Spinal cord (tissue), 10 donors: ENCODE data around the gene DCK. TPM values are rescaled to one million over a fixed set of nuclear protein-coding genes. Genes with fewer than 3 reads are reported as not detected.
A peak's percentile ranks its signal among the peaks of the same experiment; 100 is the strongest.

ENCODE experiments used
- DNase-seq, 6 donors: peaks; one replicate each; pipeline versions ENCODE4 v3.0.0 to v3.0.0-alpha.2; 2013 to 2015; ENCODE audit warnings: low spot score in 6 of 6, low read depth in 4 of 6
- H3K27ac ChIP-seq: one replicate; pipeline ENCODE4 v1.5.1; 2013; ENCODE audit warnings: low read depth, low read length, control low read depth
- H3K27me3 ChIP-seq: one replicate; pipeline ENCODE4 v1.6.1; 2013; ENCODE audit warnings: low read length; ENCODE audit not compliant: control insufficient read depth, insufficient read depth
- H3K36me3 ChIP-seq: one replicate; pipeline ENCODE4 v1.6.1; 2013; ENCODE audit warnings: low read length; ENCODE audit not compliant: control insufficient read depth, insufficient read depth
- H3K4me1 ChIP-seq: one replicate; pipeline ENCODE4 v1.6.1; 2013; ENCODE audit warnings: low read length; ENCODE audit not compliant: control insufficient read depth, insufficient read depth
- H3K4me3 ChIP-seq: one replicate; pipeline ENCODE4 v1.5.1; 2013; ENCODE audit warnings: low read depth, low read length, control low read depth
- H3K9me3 ChIP-seq: one replicate; pipeline ENCODE4 v1.6.1; 2013; ENCODE audit warnings: low read length; ENCODE audit not compliant: control insufficient read depth, insufficient read depth
- WGBS: methylation state at CpG from one replicate; pipeline ENCODE4 v1.1.5; 2013; ENCODE audit warnings: missing lambda C conversion rate; ENCODE audit not compliant: insufficient coverage; 5-methylcytosine and 5-hydroxymethylcytosine counted together
- polyA plus RNA-seq, 2 donors: library from polyadenylated mRNA; unstranded; fragments of 120-200 nt; gene quantifications; one replicate each; pipeline ENCODE4 v1.2.1, GENCODE V29; 2013; ENCODE audit not compliant: insufficient read length in 2 of 2
- total RNA-seq, 2 donors: library from RNA; depleted of rRNA in 1 of 2; stranded (reverse); fragments of 120-200 nt in 1 of 2; fragments of >200 nt in 1 of 2; gene quantifications; one replicate each; pipeline versions ENCODE4 v1.2.3 to v1.2.4, GENCODE V29; 2013 to 2014
- donor health status: healthy.

The DCK gene
- total and polyA plus RNA-seq, 4 donors: 22.6 to 65.6 (median 50.1) TPM

GRCh38 chr4:70969076-70969475, 24.4 kb upstream of the DCK start:
- no peaks in the 10 kb centered on the region for H3K27me3 ChIP-seq
- no peaks in the 10 kb centered on the region for H3K4me1 ChIP-seq
- H3K9me3 ChIP-seq: no peaks in the 10 kb centered on the region
- no peak overlapping the region for H3K4me3 ChIP-seq
- DNase-seq: peak in 1 of 6 donors; percentile 2
- H3K36me3 ChIP-seq: peaks cover 5% of the 10 kb centered on the region
- no peak overlapping the region for H3K27ac ChIP-seq
- WGBS: 90% methylated on average over 4 of the region's 7 CpGs

- no CpG with 5 or more reads among the region's 3 CpGs for WGBS
- DNase-seq: no peak
- no peak overlapping the region for H3K4me3 ChIP-seq
- H3K9me3 ChIP-seq: no peaks in the 10 kb centered on the region
- H3K27ac ChIP-seq: no peak overlapping the region
- H3K4me1 ChIP-seq: no peaks in the 10 kb centered on the region
- no peaks in the 10 kb centered on the region for H3K27me3 ChIP-seq
- peaks cover 3% of the 10 kb centered on the region for H3K36me3 ChIP-seq
Measured at GRCh38 chr4:70976252-70976651, 17.2 kb upstream of the DCK start.

- Histone ChIP-seq H3K27ac (no peak overlapping the region), H3K4me3 (no peak overlapping the region), H3K4me1 (no peaks in the 10 kb centered on the region), H3K27me3 (no peaks in the 10 kb centered on the region), H3K9me3 (no peaks in the 10 kb centered on the region), H3K36me3 (no peaks in the 10 kb centered on the region)
- WGBS: no CpG with 5 or more reads among the region's 1 CpG
- no peak for DNase-seq
Measured at GRCh38 chr4:70979445-70980008, 13.9 kb upstream of the DCK start.

GRCh38 chr4:70980196-70980595, 13.3 kb upstream of the DCK start:
- no peaks in the 10 kb centered on the region for H3K4me1 ChIP-seq
- no peak overlapping the region for H3K4me3 ChIP-seq
- H3K9me3 ChIP-seq: no peaks in the 10 kb centered on the region
- H3K27me3 ChIP-seq: no peaks in the 10 kb centered on the region
- no peak overlapping the region for H3K27ac ChIP-seq
- H3K36me3 ChIP-seq: no peaks in the 10 kb centered on the region
- no peak for DNase-seq

- Histone ChIP-seq H3K4me1 (no peaks in the 10 kb centered on the region), H3K36me3 (peaks cover 2% of the 10 kb centered on the region), H3K4me3 (no peak overlapping the region), H3K27ac (no peak overlapping the region), H3K9me3 (no peaks in the 10 kb centered on the region), H3K27me3 (no peaks in the 10 kb centered on the region)
- DNase-seq: no peak
Measured at GRCh38 chr4:70984106-70984505, 9.3 kb upstream of the DCK start.

- DNase-seq: peak in 1 of 6 donors; percentile 17
- WGBS: no CpG with 5 or more reads among the region's 1 CpG
- peaks cover 3% of the 10 kb centered on the region for H3K36me3 ChIP-seq
- no peak overlapping the region for H3K4me3 ChIP-seq
- no peaks in the 10 kb centered on the region for H3K27me3 ChIP-seq
- H3K27ac ChIP-seq: no peak overlapping the region
- no peaks in the 10 kb centered on the region for H3K9me3 ChIP-seq
- no peaks in the 10 kb centered on the region for H3K4me1 ChIP-seq
Measured at GRCh38 chr4:70984589-70984988, 8.9 kb upstream of the DCK start.

GRCh38 chr4:70991596-70991995, 1.9 kb upstream of the DCK start:
- DNase-seq: no peak
- 100% methylated on average over 1 of the region's 2 CpGs for WGBS
- no peaks in the 10 kb centered on the region for H3K9me3 ChIP-seq
- H3K4me1 ChIP-seq: peaks cover 12% of the 10 kb centered on the region
- H3K27me3 ChIP-seq: no peaks in the 10 kb centered on the region
- H3K36me3 ChIP-seq: peaks cover 3% of the 10 kb centered on the region
- no peak overlapping the region for H3K27ac ChIP-seq
- H3K4me3 ChIP-seq: no peak overlapping the region

GRCh38 chr4:70992391-70992881, 1.0 kb upstream of the DCK start:
- no peak overlapping the region for H3K27ac ChIP-seq
- 70% methylated on average over 5 of the region's 5 CpGs for WGBS
- peaks cover 3% of the 10 kb centered on the region for H3K36me3 ChIP-seq
- H3K9me3 ChIP-seq: no peaks in the 10 kb centered on the region
- H3K4me3 ChIP-seq: peak overlapping the region; percentile 76
- no peaks in the 10 kb centered on the region for H3K27me3 ChIP-seq
- peaks cover 12% of the 10 kb centered on the region for H3K4me1 ChIP-seq
- DNase-seq: peak in 2 of 6 donors; percentile 8 to 10

GRCh38 chr4:70994069-70994366, 569 bp downstream of the DCK start:
- Histone ChIP-seq H3K4me1 (peaks cover 12% of the 10 kb centered on the region), H3K36me3 (peaks cover 6% of the 10 kb centered on the region), H3K9me3 (no peaks in the 10 kb centered on the region), H3K4me3 (peak overlapping the region; percentile 76), H3K27me3 (no peaks in the 10 kb centered on the region), H3K27ac (peak overlapping the region; percentile 90)
- no peak for DNase-seq
- WGBS: 30% methylated on average over 1 of the region's 11 CpGs

- DNase-seq: no peak
- no CpG with 5 or more reads among the region's 10 CpGs for WGBS
- peaks cover 12% of the 10 kb centered on the region for H3K4me1 ChIP-seq
- no peaks in the 10 kb centered on the region for H3K27me3 ChIP-seq
- peak overlapping the region; percentile 76 for H3K4me3 ChIP-seq
- peaks cover 4% of the 10 kb centered on the region for H3K36me3 ChIP-seq
- H3K9me3 ChIP-seq: no peaks in the 10 kb centered on the region
- no peak overlapping the region for H3K27ac ChIP-seq
Measured at GRCh38 chr4:70994387-70995099, 1.1 kb downstream of the DCK start.
